ENCODE measurements around the gene PRKG1.

- no peak for TF ChIP-seq ZBTB7A (IDR thresholded peaks at IDR 0.05; ENCODE audit: low read depth)
- TF ChIP-seq EP300 (IDR thresholded peaks at IDR 0.05; ENCODE audit: borderline replicate concordance) = no peak
- TF ChIP-seq TAF1 (IDR thresholded peaks at IDR 0.05; ENCODE audit: low read depth) = no peak
- TF ChIP-seq, protein P1, sequence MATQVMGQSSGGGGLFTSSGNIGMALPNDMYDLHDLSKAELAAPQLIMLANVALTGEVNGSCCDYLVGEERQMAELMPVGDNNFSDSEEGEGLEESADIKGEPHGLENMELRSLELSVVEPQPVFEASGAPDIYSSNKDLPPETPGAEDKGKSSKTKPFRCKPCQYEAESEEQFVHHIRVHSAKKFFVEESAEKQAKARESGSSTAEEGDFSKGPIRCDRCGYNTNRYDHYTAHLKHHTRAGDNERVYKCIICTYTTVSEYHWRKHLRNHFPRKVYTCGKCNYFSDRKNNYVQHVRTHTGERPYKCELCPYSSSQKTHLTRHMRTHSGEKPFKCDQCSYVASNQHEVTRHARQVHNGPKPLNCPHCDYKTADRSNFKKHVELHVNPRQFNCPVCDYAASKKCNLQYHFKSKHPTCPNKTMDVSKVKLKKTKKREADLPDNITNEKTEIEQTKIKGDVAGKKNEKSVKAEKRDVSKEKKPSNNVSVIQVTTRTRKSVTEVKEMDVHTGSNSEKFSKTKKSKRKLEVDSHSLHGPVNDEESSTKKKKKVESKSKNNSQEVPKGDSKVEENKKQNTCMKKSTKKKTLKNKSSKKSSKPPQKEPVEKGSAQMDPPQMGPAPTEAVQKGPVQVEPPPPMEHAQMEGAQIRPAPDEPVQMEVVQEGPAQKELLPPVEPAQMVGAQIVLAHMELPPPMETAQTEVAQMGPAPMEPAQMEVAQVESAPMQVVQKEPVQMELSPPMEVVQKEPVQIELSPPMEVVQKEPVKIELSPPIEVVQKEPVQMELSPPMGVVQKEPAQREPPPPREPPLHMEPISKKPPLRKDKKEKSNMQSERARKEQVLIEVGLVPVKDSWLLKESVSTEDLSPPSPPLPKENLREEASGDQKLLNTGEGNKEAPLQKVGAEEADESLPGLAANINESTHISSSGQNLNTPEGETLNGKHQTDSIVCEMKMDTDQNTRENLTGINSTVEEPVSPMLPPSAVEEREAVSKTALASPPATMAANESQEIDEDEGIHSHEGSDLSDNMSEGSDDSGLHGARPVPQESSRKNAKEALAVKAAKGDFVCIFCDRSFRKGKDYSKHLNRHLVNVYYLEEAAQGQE (IDR thresholded peaks at IDR 0.05; ENCODE audit: low read depth) = no peak
- TF ChIP-seq NFIC (IDR thresholded peaks at IDR 0.05) = no peak
- TF ChIP-seq RAD21 (IDR thresholded peaks at IDR 0.05; ENCODE audit: low read depth) = no peak
- no peak for TF ChIP-seq TCF12 (IDR thresholded peaks at IDR 0.05; ENCODE audit: low read depth)
- no peak for TF ChIP-seq TEAD4 (IDR thresholded peaks at IDR 0.05)
- no peak for TF ChIP-seq YY1 (IDR thresholded peaks at IDR 0.05; ENCODE audit: low read depth)
- no peak for TF ChIP-seq FOXM1 (IDR thresholded peaks at IDR 0.05; ENCODE audit: borderline replicate concordance, low read depth)
- no peak for TF ChIP-seq CREB1 (IDR thresholded peaks at IDR 0.05; ENCODE audit: low read depth)
- TF ChIP-seq EGR1 (IDR thresholded peaks at IDR 0.05) = no peak
- TF ChIP-seq CEBPB (IDR thresholded peaks at IDR 0.05) = no peak
These were observed 159.2 kb downstream of the PRKG1 start for GRCh38 chr10:51233337-51234100.

All from Ishikawa (cell line).